IMR-90 (cell line): ENCODE data around the gene COL28A1.

Experiments
- BHLHE40 ChIP-seq: fragments of 150-350 bp; IDR thresholded peaks from 2 replicates; pipeline ENCODE4 v1.6.1; 2016; ENCODE audit warnings: mild to moderate bottlenecking, low read depth, low read length
- CEBPB ChIP-seq: IDR thresholded peaks from 2 replicates; pipeline ENCODE4 v1.6.1; 2012; ENCODE audit warnings: low read depth, low read length, improper control_type of control experiment
- CTCF ChIP-seq: conservative IDR thresholded peaks from 2 replicates; pipeline ENCODE4 v1.5.1; 2012; ENCODE audit warnings: mild to moderate bottlenecking, low read depth, low read length, improper control_type of control experiment
- MAFK ChIP-seq: IDR thresholded peaks from 2 replicates; pipeline ENCODE4 v1.6.1; 2012; ENCODE audit warnings: low read depth, low read length, improper control_type of control experiment
- MAZ ChIP-seq: IDR thresholded peaks from 2 replicates; pipeline ENCODE4 v1.6.1; 2012; ENCODE audit warnings: low read depth, mild to moderate bottlenecking, low read length, improper control_type of control experiment, moderate library complexity, borderline replicate concordance
- MXI1 ChIP-seq: IDR thresholded peaks from 2 replicates; pipeline ENCODE4 v1.6.1; 2012; ENCODE audit warnings: low read depth, mild to moderate bottlenecking, low read length, moderate library complexity, borderline replicate concordance
- POLR2A ChIP-seq: IDR thresholded peaks from 2 replicates; pipeline ENCODE4 v1.6.1; 2012; ENCODE audit warnings: mild to moderate bottlenecking, low read depth, low read length
- RAD21 ChIP-seq: IDR thresholded peaks from 2 replicates; pipeline ENCODE4 v1.6.1; 2012; ENCODE audit warnings: low read length, improper control_type of control experiment
- RFX5 ChIP-seq: IDR thresholded peaks from 2 replicates; pipeline ENCODE4 v1.8.0; 2012; ENCODE audit warnings: low read depth, mild to moderate bottlenecking, low read length, moderate library complexity
- TF ChIP-seq, protein P1 (sequence below): fragments of 150-350 bp; IDR thresholded peaks from 2 replicates; pipeline ENCODE4 v1.6.1; 2017; ENCODE audit warnings: mild to moderate bottlenecking, antibody characterized with exemption, low read length, low read depth

- TF ChIP-seq CTCF (no peak), BHLHE40 (no peak), MXI1 (no peak), RAD21 (no peak), POLR2A (no peak), MAZ (no peak), RFX5 (no peak), MAFK (no peak), CEBPB (no peak)
- TF ChIP-seq, protein P1, sequence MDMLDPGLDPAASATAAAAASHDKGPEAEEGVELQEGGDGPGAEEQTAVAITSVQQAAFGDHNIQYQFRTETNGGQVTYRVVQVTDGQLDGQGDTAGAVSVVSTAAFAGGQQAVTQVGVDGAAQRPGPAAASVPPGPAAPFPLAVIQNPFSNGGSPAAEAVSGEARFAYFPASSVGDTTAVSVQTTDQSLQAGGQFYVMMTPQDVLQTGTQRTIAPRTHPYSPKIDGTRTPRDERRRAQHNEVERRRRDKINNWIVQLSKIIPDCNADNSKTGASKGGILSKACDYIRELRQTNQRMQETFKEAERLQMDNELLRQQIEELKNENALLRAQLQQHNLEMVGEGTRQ: no peak
Measured at GRCh38 chr7:7516662-7517061, 19.0 kb downstream of the COL28A1 start.
